ENCODE results near the gene IMMP1L. TPM values are rescaled to one million over a fixed set of nuclear protein-coding genes. Genes with fewer than 3 reads are reported as not detected.
"Not testable (repeated sequence)": the region's sequence is repeated elsewhere in the genome, so short reads cannot be mapped to it uniquely, and the experiment has no call there.

IMMP1L gene
- total RNA-seq, 2 experiments from 2014 or later: 14.3 to 18.4 TPM

DNA sequence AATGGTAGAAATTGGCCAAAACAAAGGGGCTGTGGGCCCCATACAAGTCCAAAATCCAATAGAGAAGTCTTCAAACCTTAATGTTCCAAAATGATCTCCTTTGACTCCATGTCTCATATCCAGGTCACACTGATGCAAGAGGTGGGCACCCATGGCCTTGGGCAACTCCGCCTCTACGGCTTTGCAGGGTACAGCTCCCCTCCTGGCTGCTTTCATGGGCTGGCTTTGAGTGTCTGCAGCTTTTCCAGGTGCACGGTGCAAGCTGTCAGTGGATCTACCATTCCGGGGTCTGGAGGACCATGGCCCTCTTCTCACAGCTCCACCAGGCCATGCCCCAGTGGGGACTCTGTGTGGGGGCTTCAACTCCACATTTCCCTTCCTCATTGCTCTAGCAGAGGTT lies 15.7 kb downstream of the IMMP1L start:
- POLR2A ChIA-PET, H3K27me3 Mint-ChIP-seq, CTCF ChIA-PET, H3K4me3 Mint-ChIP-seq, H3K27ac Mint-ChIP-seq, H3K4me1 Mint-ChIP-seq, DNase-seq: not testable (repeated sequence)
- peaks cover 38% of the 10 kb centered on the region for H3K36me3 Mint-ChIP-seq (ENCODE audit: low read depth)
- peaks cover 11% of the 10 kb centered on the region for H3K9me3 Mint-ChIP-seq

DNA sequence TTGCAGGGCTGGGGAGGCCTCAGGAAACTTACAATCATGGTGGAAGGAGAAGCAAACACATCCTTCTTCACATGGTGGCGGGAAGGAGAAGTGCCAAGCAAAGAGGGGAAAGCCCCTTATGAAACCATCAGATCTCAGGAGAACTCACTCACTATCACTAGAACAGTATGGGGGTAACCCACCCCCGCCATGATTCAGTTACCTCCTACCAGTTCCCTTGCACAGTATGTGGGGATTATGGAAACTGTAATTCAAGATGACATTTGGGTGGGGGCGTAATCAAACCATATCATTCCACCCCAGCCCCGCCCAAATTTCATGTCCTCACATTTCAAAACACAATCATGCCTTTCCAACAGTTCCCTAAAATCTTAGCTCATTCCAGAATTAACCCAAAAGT lies 16.2 kb downstream of the IMMP1L start:
- no peak for DNase-seq
- POLR2A ChIA-PET: no interaction called here
- Mint-ChIP-seq H3K4me3 (no peak overlapping the region), H3K27ac (no peak overlapping the region), H3K36me3 (ENCODE audit: low read depth) (peaks cover 36% of the 10 kb centered on the region), H3K4me1 (no peaks in the 10 kb centered on the region), H3K27me3 (no peaks in the 10 kb centered on the region), H3K9me3 (peaks cover 11% of the 10 kb centered on the region)
- CTCF ChIA-PET: no interaction called here

DNA sequence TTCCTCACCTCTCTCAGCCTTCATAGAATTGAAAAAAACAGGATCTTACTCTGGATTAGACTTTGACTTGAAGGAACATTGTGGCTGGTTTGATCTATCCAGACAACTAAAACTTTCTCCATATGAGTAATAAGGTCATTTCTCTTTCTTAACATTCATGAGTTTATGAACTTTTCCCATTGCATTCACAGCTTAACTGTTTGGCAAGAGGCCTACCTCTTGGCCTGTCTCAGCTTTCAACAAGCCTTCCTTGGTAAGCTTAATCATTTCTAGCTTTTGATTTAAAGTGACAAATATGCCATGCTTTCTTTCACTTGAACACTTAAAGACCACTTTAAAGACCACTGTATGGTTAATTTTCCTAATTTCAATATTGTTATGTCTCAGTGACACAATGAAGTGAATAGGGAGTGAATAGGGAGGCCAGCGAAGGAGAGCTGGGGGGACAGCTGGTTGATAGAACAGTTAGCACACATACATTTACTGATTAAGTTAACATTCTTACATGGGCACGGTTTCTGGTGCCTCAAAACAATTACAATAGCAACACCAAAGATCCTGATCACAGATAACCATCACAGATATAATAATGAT lies 17.0 kb downstream of the IMMP1L start:
- no peaks in the 10 kb centered on the region for H3K27me3 Mint-ChIP-seq
- H3K4me1 Mint-ChIP-seq: no peaks in the 10 kb centered on the region
- POLR2A ChIA-PET: no interaction called here
- DNase-seq: no peak
- peaks cover 11% of the 10 kb centered on the region for H3K9me3 Mint-ChIP-seq
- no peak overlapping the region for H3K4me3 Mint-ChIP-seq
- peaks cover 35% of the 10 kb centered on the region for H3K36me3 Mint-ChIP-seq (ENCODE audit: low read depth)
- CTCF ChIA-PET: no interaction called here
- H3K27ac Mint-ChIP-seq: no peak overlapping the region

- POLR2A ChIA-PET: no interaction called here
- H3K27ac Mint-ChIP-seq: no peak overlapping the region
- H3K36me3 Mint-ChIP-seq (ENCODE audit: low read depth): peaks cover 3% of the 10 kb centered on the region
- CTCF ChIA-PET: interaction anchor here (1.1 kb wide), 1 partner anchor 10 kb away, joined by 4 read pairs; no protein-coding TSS in a partner anchor
- H3K27me3 Mint-ChIP-seq: no peaks in the 10 kb centered on the region
- H3K4me3 Mint-ChIP-seq: no peak overlapping the region
- no peak for DNase-seq
- H3K9me3 Mint-ChIP-seq: no peaks in the 10 kb centered on the region
- H3K4me1 Mint-ChIP-seq: no peaks in the 10 kb centered on the region
Measured at GRCh38 chr11:31487848-31488247, 21.6 kb downstream of the IMMP1L start.

DNA sequence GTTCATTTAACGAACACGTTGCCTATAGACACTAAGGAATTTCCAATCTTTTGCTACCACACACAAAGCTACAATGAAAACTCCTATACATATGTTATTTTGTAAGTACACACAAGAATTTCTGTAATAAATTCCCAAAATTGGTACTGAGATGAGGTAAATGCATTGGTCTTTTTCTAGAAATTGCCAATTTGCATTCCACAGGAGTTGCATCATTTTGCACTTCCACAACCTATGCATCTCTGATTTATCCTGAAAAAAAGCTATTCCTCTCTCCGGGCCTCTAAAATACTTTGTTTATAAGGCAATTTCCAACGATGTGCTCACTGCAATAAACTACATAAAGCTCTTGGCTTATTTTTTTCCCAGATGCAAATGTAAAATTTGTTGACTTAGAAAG lies 24.9 kb downstream of the IMMP1L start:
- DNase-seq: no peak
- no peak overlapping the region for H3K4me3 Mint-ChIP-seq
- CTCF ChIA-PET: no interaction called here

GRCh38 chr11:31480930-31481329 lies 28.5 kb downstream of the IMMP1L start:
- Mint-ChIP-seq H3K4me3 (no peak overlapping the region), H3K27me3 (no peaks in the 10 kb centered on the region), H3K36me3 (ENCODE audit: low read depth) (no peaks in the 10 kb centered on the region), H3K27ac (no peak overlapping the region), H3K4me1 (no peaks in the 10 kb centered on the region), H3K9me3 (no peaks in the 10 kb centered on the region)
- no peak for DNase-seq
- ChIA-PET CTCF (no interaction called here), POLR2A (no interaction called here)

More for the DNA sequence above, 24.9 kb downstream of the IMMP1L start:
- H3K36me3 Mint-ChIP-seq (ENCODE audit: low read depth): no peaks in the 10 kb centered on the region
- no peaks in the 10 kb centered on the region for H3K27me3 Mint-ChIP-seq
- POLR2A ChIA-PET: no interaction called here
- H3K4me1 Mint-ChIP-seq: no peaks in the 10 kb centered on the region
- H3K27ac Mint-ChIP-seq: no peak overlapping the region
- H3K9me3 Mint-ChIP-seq: no peaks in the 10 kb centered on the region

DNA sequence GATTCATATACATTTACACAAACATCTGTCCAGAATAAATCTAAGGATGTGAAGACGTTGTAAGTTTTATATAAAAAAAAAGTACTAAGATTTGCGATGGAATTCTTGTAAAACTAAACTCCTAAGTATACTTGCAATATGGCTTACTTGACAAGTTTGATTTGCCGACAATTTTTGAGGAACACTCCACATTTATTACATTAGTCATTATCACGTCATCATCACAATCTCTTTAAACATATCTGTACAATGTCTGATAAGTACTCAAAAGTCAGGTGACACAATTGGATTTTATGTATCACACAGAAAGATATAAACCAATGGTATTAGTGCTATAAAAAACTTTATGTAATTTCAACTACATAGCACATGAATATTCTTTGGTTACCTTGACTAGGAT lies 30.4 kb downstream of the IMMP1L start:
- no peak overlapping the region for H3K27ac Mint-ChIP-seq

DNA sequence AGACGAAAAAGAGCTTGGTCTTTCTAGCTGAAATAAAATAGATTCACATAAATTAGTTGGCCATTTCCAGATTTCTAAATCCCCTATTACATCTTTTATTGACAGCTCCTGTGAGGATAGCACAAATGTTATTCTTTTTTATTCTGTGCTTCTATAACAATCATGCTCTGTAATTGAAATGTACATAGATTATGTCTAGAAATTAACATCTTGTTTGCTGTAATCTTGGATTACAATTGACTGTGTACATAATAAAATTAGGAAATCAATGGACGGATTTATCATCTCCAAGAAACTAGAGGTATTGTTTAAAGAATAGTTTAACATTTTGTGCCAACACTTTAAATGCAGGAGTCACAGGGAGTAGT lies 31.2 kb downstream of the IMMP1L start:
- DNase-seq: no peak
- Mint-ChIP-seq H3K27ac (no peak overlapping the region), H3K4me3 (no peak overlapping the region), H3K4me1 (no peaks in the 10 kb centered on the region), H3K9me3 (peaks cover 2% of the 10 kb centered on the region), H3K36me3 (ENCODE audit: low read depth) (no peaks in the 10 kb centered on the region), H3K27me3 (no peaks in the 10 kb centered on the region)
- ChIA-PET CTCF (interaction anchor here (1.1 kb wide), 1 partner anchor 9 kb away, joined by 4 read pairs; no protein-coding TSS in a partner anchor), POLR2A (no interaction called here)

More for the DNA sequence above, 30.4 kb downstream of the IMMP1L start:
- peaks cover 1% of the 10 kb centered on the region for H3K9me3 Mint-ChIP-seq
- POLR2A ChIA-PET: no interaction called here
- CTCF ChIA-PET: no interaction called here
- no peaks in the 10 kb centered on the region for H3K27me3 Mint-ChIP-seq
- H3K36me3 Mint-ChIP-seq (ENCODE audit: low read depth): no peaks in the 10 kb centered on the region
- no peak overlapping the region for H3K4me3 Mint-ChIP-seq
- no peaks in the 10 kb centered on the region for H3K4me1 Mint-ChIP-seq
- DNase-seq: no peak

GRCh38 chr11:31477528-31478222 lies 31.7 kb downstream of the IMMP1L start:
- H3K4me1 Mint-ChIP-seq: no peaks in the 10 kb centered on the region
- POLR2A ChIA-PET: interaction anchor here (1.3 kb wide), 1 partner anchor 13 kb away, joined by 3 read pairs; no protein-coding TSS in a partner anchor
- H3K27ac Mint-ChIP-seq: no peak overlapping the region
- CTCF ChIA-PET: interaction anchor here (1.1 kb wide), 1 partner anchor 10 kb away, joined by 4 read pairs; no protein-coding TSS in a partner anchor
- no peak overlapping the region for H3K4me3 Mint-ChIP-seq
- peaks cover 2% of the 10 kb centered on the region for H3K9me3 Mint-ChIP-seq
- H3K27me3 Mint-ChIP-seq: no peaks in the 10 kb centered on the region
- no peak for DNase-seq
- no peaks in the 10 kb centered on the region for H3K36me3 Mint-ChIP-seq (ENCODE audit: low read depth)

DNA sequence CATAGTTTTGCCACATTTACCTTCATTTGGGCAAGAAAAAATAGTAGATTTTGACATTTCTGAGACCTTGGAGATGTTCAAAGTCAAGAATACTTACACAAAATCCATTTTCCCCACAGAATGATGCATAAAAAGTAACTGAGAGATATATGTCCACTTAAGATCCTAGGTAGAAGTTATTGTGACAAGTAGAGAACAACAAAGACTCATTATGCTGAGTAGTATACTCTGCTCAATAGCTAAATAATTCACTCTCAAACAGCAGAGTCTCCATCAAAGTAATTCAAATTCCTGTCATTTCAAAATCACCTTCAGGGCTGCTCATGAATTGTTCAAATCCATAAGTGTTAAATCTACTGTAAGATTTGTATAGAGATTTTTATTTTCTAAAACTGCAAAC lies 35.3 kb downstream of the IMMP1L start:
- no peak overlapping the region for H3K4me3 Mint-ChIP-seq
- no peaks in the 10 kb centered on the region for H3K36me3 Mint-ChIP-seq (ENCODE audit: low read depth)
- H3K27me3 Mint-ChIP-seq: no peaks in the 10 kb centered on the region
- DNase-seq: no peak
- peaks cover 4% of the 10 kb centered on the region for H3K9me3 Mint-ChIP-seq
- no peak overlapping the region for H3K27ac Mint-ChIP-seq
- no peaks in the 10 kb centered on the region for H3K4me1 Mint-ChIP-seq
- ChIA-PET POLR2A (no interaction called here), CTCF (no interaction called here)

- peaks cover 17% of the 10 kb centered on the region for H3K36me3 Mint-ChIP-seq (ENCODE audit: low read depth)
- no peak overlapping the region for H3K4me3 Mint-ChIP-seq
- no peak overlapping the region for H3K27ac Mint-ChIP-seq
- H3K4me1 Mint-ChIP-seq: no peaks in the 10 kb centered on the region
- no peaks in the 10 kb centered on the region for H3K27me3 Mint-ChIP-seq
- no peak for DNase-seq
- ChIA-PET CTCF (no interaction called here), POLR2A (interaction anchor here (1.0 kb wide), 1 partner anchor 12 kb away, joined by 3 read pairs; no protein-coding TSS in a partner anchor)
- H3K9me3 Mint-ChIP-seq: peaks cover 8% of the 10 kb centered on the region
Measured at GRCh38 chr11:31464436-31464835, 45.0 kb downstream of the IMMP1L start.

DNA sequence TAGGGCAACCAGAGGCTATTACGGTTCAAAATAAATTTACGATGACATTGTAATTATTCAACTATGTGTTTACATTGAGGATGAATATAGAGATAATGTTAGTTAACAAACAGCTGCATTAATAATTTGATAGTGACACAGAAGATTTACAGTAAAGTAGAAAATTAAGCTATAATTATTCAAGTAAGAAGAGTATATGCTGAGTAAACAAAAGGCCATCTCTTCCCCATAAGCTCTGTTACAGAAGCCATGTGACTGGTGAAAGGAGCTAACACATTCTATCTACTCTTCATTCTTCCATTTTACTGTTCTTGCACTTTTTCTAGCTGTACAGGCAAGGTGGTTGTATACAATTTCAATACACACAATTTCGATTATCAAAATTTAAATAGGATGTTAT lies 54.2 kb downstream of the IMMP1L start:
- no peaks in the 10 kb centered on the region for H3K27me3 Mint-ChIP-seq
- H3K36me3 Mint-ChIP-seq (ENCODE audit: low read depth): peaks cover 18% of the 10 kb centered on the region
- POLR2A ChIA-PET: no interaction called here
- H3K4me3 Mint-ChIP-seq: no peak overlapping the region
- H3K27ac Mint-ChIP-seq: no peak overlapping the region
- no peaks in the 10 kb centered on the region for H3K4me1 Mint-ChIP-seq
- no peak for DNase-seq
- CTCF ChIA-PET: no interaction called here
- H3K9me3 Mint-ChIP-seq: no peaks in the 10 kb centered on the region

- DNase-seq: no peak
- ChIA-PET POLR2A (no interaction called here), CTCF (no interaction called here)
- Mint-ChIP-seq H3K36me3 (ENCODE audit: low read depth) (peaks cover 30% of the 10 kb centered on the region), H3K27me3 (no peaks in the 10 kb centered on the region), H3K4me3 (no peak overlapping the region), H3K4me1 (no peaks in the 10 kb centered on the region), H3K9me3 (no peaks in the 10 kb centered on the region), H3K27ac (no peak overlapping the region)
Measured at GRCh38 chr11:31450841-31451240, 58.6 kb downstream of the IMMP1L start.

- H3K27ac Mint-ChIP-seq: no peak overlapping the region
- POLR2A ChIA-PET: no interaction called here
- H3K36me3 Mint-ChIP-seq (ENCODE audit: low read depth): peaks cover 31% of the 10 kb centered on the region
- no peak for DNase-seq
- no peaks in the 10 kb centered on the region for H3K27me3 Mint-ChIP-seq
- no peaks in the 10 kb centered on the region for H3K9me3 Mint-ChIP-seq
- no peak overlapping the region for H3K4me3 Mint-ChIP-seq
- no peaks in the 10 kb centered on the region for H3K4me1 Mint-ChIP-seq
- CTCF ChIA-PET: no interaction called here
Measured at GRCh38 chr11:31449040-31449439, 60.4 kb downstream of the IMMP1L start.

All from activated CD4-positive, alpha-beta memory T cell treated with anti-CD3 and anti-CD28 coated beads, Interleukin-2, amount 10 ng/mL, durations not matched to agents 7 days and 5 days (primary cell).